Aorta (tissue), 5 donors: ENCODE results near the gene SPAG8. TPM values are rescaled to one million over a fixed set of nuclear protein-coding genes. Genes with fewer than 3 reads are reported as not detected.
A peak's percentile ranks its signal among the peaks of the same experiment; 100 is the strongest.

ENCODE experiments used
- ATAC-seq: fragments of 200-7000 bp; cut with Tn5 transposase; one replicate; pipeline ENCODE4 v1.9.1; 2022; ENCODE audit warnings: moderate library complexity; ENCODE audit not compliant: low FRiP score
- DNase-seq, 2 donors: peaks; one replicate each; pipeline ENCODE4 v3.0.0-alpha.2; 2020
- H3K27ac ChIP-seq, 2 donors: one replicate each; pipeline ENCODE4 v1.5.1; 2013; ENCODE audit warnings: low read length in 2 of 2, mild to moderate bottlenecking in 2 of 2, moderate library complexity in 2 of 2, control low read depth in 1 of 2, inconsistent platforms in 1 of 2, low read depth in 1 of 2
- H3K27me3 ChIP-seq, 2 donors: one replicate each; pipeline ENCODE4 v1.6.1; 2013; ENCODE audit warnings: control low read depth in 1 of 2, low read length in 1 of 2, mild to moderate bottlenecking in 1 of 2, moderate library complexity in 1 of 2; ENCODE audit not compliant: insufficient read depth in 2 of 2, control insufficient read depth in 1 of 2
- H3K36me3 ChIP-seq, 2 donors: one replicate each; pipeline ENCODE4 v1.6.1; 2013; ENCODE audit warnings: control low read depth in 1 of 2, low read length in 1 of 2, mild to moderate bottlenecking in 1 of 2; ENCODE audit not compliant: insufficient read depth in 2 of 2, control insufficient read depth in 1 of 2
- H3K4me1 ChIP-seq, 2 donors: one replicate each; pipeline ENCODE4 v1.6.1; 2013; ENCODE audit warnings: low read length in 2 of 2, control low read depth in 1 of 2, mild to moderate bottlenecking in 1 of 2, moderate library complexity in 1 of 2; ENCODE audit not compliant: insufficient read depth in 2 of 2, control insufficient read depth in 1 of 2
- H3K4me3 ChIP-seq, 2 donors: one replicate each; pipeline ENCODE4 v1.5.1; 2013; ENCODE audit warnings: low read length in 2 of 2, control low read depth in 1 of 2, mild to moderate bottlenecking in 1 of 2
- H3K9me3 ChIP-seq: one replicate; pipeline ENCODE4 v1.6.1; 2013; ENCODE audit warnings: mild to moderate bottlenecking, low read length; ENCODE audit not compliant: control insufficient read depth
- WGBS, 2 donors: extraction: QIAGEN DNeasy Blood & Tissue Kit; methylation state at CpG; one replicate each; pipeline ENCODE4 v1.1.7; 2013; 5-methylcytosine and 5-hydroxymethylcytosine counted together
- intact Hi-C, 2 donors: fragments of 100-400 bp; cut with DNase I; formaldehyde crosslinking; loops; one replicate each; pipeline versions ENCODE4 v1.14.2 to v1.15.0; 2022
- polyA plus RNA-seq, 2 donors: library from polyadenylated mRNA; stranded (reverse); fragments of 200-250 nt; gene quantifications; one replicate each; pipeline ENCODE4 v1.2.3, GENCODE V29; 2013
- total RNA-seq, 2 donors: library from RNA; stranded (reverse); fragmentation: NEBNext Ultra II Directional; extraction: Animal tissue kit (Norgen Biotek cat#: 25700); gene quantifications; one replicate each; pipeline ENCODE4 v1.2.1, GENCODE V29; 2021
- donor health status: healthy with polysubstance abuse.
- donor health status: Bipolar disorder and iron deficiency.
- donor health status: DM: no; HTN: no; CAD: no.
- donor health status: DM: no; HTN: no; CAD: no.
- donor health status: DM: yes; HTN: yes; CAD: no.

The SPAG8 gene
- total and polyA plus RNA-seq, 4 donors = 0.71 to 4.4 (median 3.0) TPM; not detected in 1

GRCh38 chr9:35816708-35817107, 4.6 kb upstream of the SPAG8 start:
- DNase-seq (no peak), ATAC-seq (no peak)
- H3K27ac ChIP-seq = no peak overlapping the region
- H3K4me1 ChIP-seq = no peaks in the 10 kb centered on the region
- H3K4me3 ChIP-seq = no peak overlapping the region
- no peaks in the 10 kb centered on the region for H3K27me3 ChIP-seq
- H3K36me3 ChIP-seq = no peaks in the 10 kb centered on the region
- intact Hi-C loops = no loop called here
- no peaks in the 10 kb centered on the region for H3K9me3 ChIP-seq
- WGBS, 2 donors = 59 to 69% methylated on average over 1 of the region's 1 CpG

- DNase-seq (peak; percentile 97), ATAC-seq (peak; percentile 97)
- Histone ChIP-seq H3K9me3 (no peaks in the 10 kb centered on the region), H3K27me3 (no peaks in the 10 kb centered on the region), H3K27ac (peak within 1 kb of the TSS; percentile 58 to 96), H3K36me3 (no peaks in the 10 kb centered on the region), H3K4me1 (no peaks in the 10 kb centered on the region), H3K4me3 (peak within 1 kb of the TSS; percentile 71 to 87)
- intact Hi-C loops = no loop called here
- WGBS, 2 donors = 1% methylated on average over 52 of the region's 52 CpGs
Observed at GRCh38 chr9:35814841-35815543, 2.9 kb upstream of the SPAG8 start, which contains the start of gene HINT2. Gene HINT2 (minus strand): TSS chr9:35815042. CDS start chr9:35814979, 63 bp downstream.

GRCh38 chr9:35814106-35814840, 2.2 kb upstream of the SPAG8 start:
- Histone ChIP-seq H3K9me3 (no peaks in the 10 kb centered on the region), H3K27me3 (no peaks in the 10 kb centered on the region), H3K4me3 (peak overlapping the region; percentile 71 to 87), H3K4me1 (no peaks in the 10 kb centered on the region), H3K27ac (peak overlapping the region; percentile 58 to 96), H3K36me3 (no peaks in the 10 kb centered on the region)
- intact Hi-C loops = no loop called here
- peak; percentile 63 for ATAC-seq
- WGBS, 2 donors = 7 to 9% methylated on average over 26 to 29 of the region's 29 CpGs
- DNase-seq = peak; percentile 82 to 90

GRCh38 chr9:35813434-35814105, 1.5 kb upstream of the SPAG8 start:
- DNase-seq (no peak), ATAC-seq (no peak)
- WGBS, 2 donors = 73% methylated on average over 10 of the region's 10 CpGs
- Histone ChIP-seq H3K27me3 (no peaks in the 10 kb centered on the region), H3K9me3 (no peaks in the 10 kb centered on the region), H3K4me1 (no peaks in the 10 kb centered on the region), H3K36me3 (no peaks in the 10 kb centered on the region), H3K4me3 (no peak overlapping the region), H3K27ac (peak overlapping the region in 1 of 2 donors; percentile 34)
- intact Hi-C loops = no loop called here

- 1 to 3% methylated on average over 12 of the region's 12 CpGs for WGBS, 2 donors
- intact Hi-C loops = no loop called here
- no peaks in the 10 kb centered on the region for H3K36me3 ChIP-seq
Observed at GRCh38 chr9:35811381-35812024, 559 bp downstream of the SPAG8 start.

GRCh38 chr9:35810122-35810521, 1.9 kb downstream of the SPAG8 start:
- intact Hi-C loops = no loop called here
- no peaks in the 10 kb centered on the region for H3K4me1 ChIP-seq
- ATAC-seq (no peak), DNase-seq (no peak)
- H3K4me3 ChIP-seq = no peak overlapping the region
- H3K36me3 ChIP-seq = peaks cover 0 to 3% of the 10 kb centered on the region in 2 donors
- H3K27me3 ChIP-seq = no peaks in the 10 kb centered on the region
- WGBS, 2 donors = 91 to 94% methylated on average over 7 of the region's 7 CpGs
- H3K27ac ChIP-seq = no peak overlapping the region
- no peaks in the 10 kb centered on the region for H3K9me3 ChIP-seq

More at GRCh38 chr9:35811381-35812024, 559 bp downstream of the SPAG8 start:
- ATAC-seq (no peak), DNase-seq (peak in 1 of 2 donors; percentile 72)
- H3K27me3 ChIP-seq = no peaks in the 10 kb centered on the region
- peak overlapping the region; percentile 34 to 38 for H3K4me3 ChIP-seq
- no peaks in the 10 kb centered on the region for H3K4me1 ChIP-seq
- H3K27ac ChIP-seq = peak overlapping the region in 1 of 2 donors; percentile 11
- no peaks in the 10 kb centered on the region for H3K9me3 ChIP-seq

- Histone ChIP-seq H3K4me3 (no peak overlapping the region), H3K36me3 (peaks cover 0 to 3% of the 10 kb centered on the region in 2 donors)
Observed at GRCh38 chr9:35808433-35808832, 3.6 kb downstream of the SPAG8 start.

GRCh38 chr9:35806101-35806500, 6.0 kb downstream of the SPAG8 start:
- no peaks in the 10 kb centered on the region for H3K27me3 ChIP-seq
- ATAC-seq (no peak), DNase-seq (no peak)
- H3K27ac ChIP-seq = no peak overlapping the region
- H3K4me1 ChIP-seq = no peaks in the 10 kb centered on the region
- peaks cover 2 to 3% of the 10 kb centered on the region in 2 donors for H3K36me3 ChIP-seq
- H3K9me3 ChIP-seq = no peaks in the 10 kb centered on the region
- intact Hi-C loops = no loop called here
- H3K4me3 ChIP-seq = no peak overlapping the region
- 95 to 98% methylated on average over 8 of the region's 8 CpGs for WGBS, 2 donors

More at GRCh38 chr9:35808433-35808832, 3.6 kb downstream of the SPAG8 start:
- ATAC-seq (no peak), DNase-seq (no peak)
- intact Hi-C loops = no loop called here
- Histone ChIP-seq H3K27ac (no peak overlapping the region), H3K9me3 (no peaks in the 10 kb centered on the region), H3K4me1 (no peaks in the 10 kb centered on the region), H3K27me3 (no peaks in the 10 kb centered on the region)
- WGBS, 2 donors = 89% methylated on average over 9 of the region's 9 CpGs
